Kidney capillary endothelial cell (primary cell): ENCODE measurements around the gene PCDHGB7.
"Not testable (repeated sequence)": the region's sequence is repeated elsewhere in the genome, so short reads cannot be mapped to it uniquely, and the experiment has no call there.

Source experiments
- DNase-seq: peaks from one replicate; pipeline ENCODE4 v3.0.0-alpha.2; 2018; ENCODE audit warnings: low spot score

Gene PCDHGB7

GRCh38 chr5:141417494-141418172 lies at the start of gene PCDHGB7:
PCDHGB7 (plus strand) TSS chr5:141417677; CDS start chr5:141417860, 183 bp downstream.
- peak; percentile 76 for DNase-seq

- no peak for DNase-seq
Observed at GRCh38 chr5:141369994-141370848, 47.3 kb upstream of the PCDHGB7 start, which contains the start of gene PCDHGB3. PCDHGB3 (plus strand) TSS chr5:141370242; CDS start chr5:141370395, 153 bp downstream.

GRCh38 chr5:141371572-141372475 lies 45.7 kb upstream of the PCDHGB7 start:
- DNase-seq = no peak

- DNase-seq = no peak
Observed at GRCh38 chr5:141373673-141374317, 43.7 kb upstream of the PCDHGB7 start, which contains the start of gene PCDHGA6. PCDHGA6 (plus strand) TSS chr5:141373891; CDS start chr5:141374084, 193 bp downstream.

- DNase-seq = no peak
Observed at GRCh38 chr5:141374627-141375026, 42.9 kb upstream of the PCDHGB7 start.

GRCh38 chr5:141375444-141376155 lies 41.9 kb upstream of the PCDHGB7 start:
- not testable (repeated sequence) for DNase-seq

- no peak for DNase-seq
Observed at GRCh38 chr5:141382469-141383294, 34.8 kb upstream of the PCDHGB7 start, which contains the start of gene PCDHGA7. PCDHGA7 (plus strand) TSS chr5:141382742; CDS start chr5:141382900, 158 bp downstream.

- DNase-seq = no peak
Observed at GRCh38 chr5:141383345-141383744, 34.1 kb upstream of the PCDHGB7 start.

GRCh38 chr5:141384471-141385267 lies 32.8 kb upstream of the PCDHGB7 start:
- no peak for DNase-seq

GRCh38 chr5:141387557-141388311 lies 29.7 kb upstream of the PCDHGB7 start, which contains the start of gene PCDHGB4:
PCDHGB4 (plus strand) TSS chr5:141387698; CDS start chr5:141387885, 187 bp downstream.
- DNase-seq = not testable (repeated sequence)

GRCh38 chr5:141388661-141389060 lies 28.8 kb upstream of the PCDHGB7 start:
- DNase-seq = no peak

- no peak for DNase-seq
Observed at GRCh38 chr5:141389153-141390042, 28.1 kb upstream of the PCDHGB7 start.

GRCh38 chr5:141392429-141393198 lies 24.9 kb upstream of the PCDHGB7 start, which contains the start of gene PCDHGA8:
PCDHGA8 (plus strand) TSS chr5:141392633; CDS start chr5:141392814, 181 bp downstream.
- DNase-seq = no peak

- DNase-seq = no peak
Observed at GRCh38 chr5:141393267-141393666, 24.2 kb upstream of the PCDHGB7 start.

- DNase-seq = not testable (repeated sequence)
Observed at GRCh38 chr5:141394401-141395187, 22.9 kb upstream of the PCDHGB7 start.
